Peyer's patch (tissue), 4 donors: ENCODE measurements around the gene SRRM2. TPM values are rescaled to one million over a fixed set of nuclear protein-coding genes. Genes with fewer than 3 reads are reported as not detected.
A peak's percentile ranks its signal among the peaks of the same experiment; 100 is the strongest.

Experiments used
- DNase-seq, 3 donors: peaks; one replicate each; pipeline ENCODE4 v3.0.0-alpha.2; 2017 to 2019
- H3K27ac ChIP-seq, 4 donors: fragments of 200-600 bp; sonication (generic); one replicate each; pipeline ENCODE4 v1.5.1; 2016 to 2019
- H3K27me3 ChIP-seq, 2 donors: fragments of 200-600 bp; sonication (generic); one replicate each; pipeline ENCODE4 v1.5.1; 2019
- H3K36me3 ChIP-seq, 3 donors: fragments of 200-600 bp; sonication (generic); one replicate each; pipeline ENCODE4 v1.5.1; 2016 to 2019
- H3K4me1 ChIP-seq, 4 donors: fragments of 200-600 bp; sonication (generic); one replicate each; pipeline ENCODE4 v1.5.1; 2016 to 2019
- H3K4me3 ChIP-seq, 4 donors: fragments of 200-600 bp; sonication (generic); 1 replicate in 3 of 4; 2 replicates in 1 of 4; pipeline ENCODE4 v1.5.1; 2016 to 2019; ENCODE audit warnings: mild to moderate bottlenecking in 1 of 4
- H3K9me3 ChIP-seq, 4 donors: fragments of 200-600 bp; sonication (generic); one replicate each; pipeline ENCODE4 v1.5.1; 2016 to 2019; ENCODE audit warnings: mild to moderate bottlenecking in 1 of 4
- CTCF ChIP-seq, 6 experiments: fragments of 450-650 bp in 4 of 6; fragments of 200-600 bp in 2 of 6; sonication (generic) in 1 of 6; IDR thresholded peaks; one replicate each; pipeline ENCODE4 v1.5.1; 2017 to 2019; ENCODE audit warnings: antibody characterized with exemption in 6 of 6, mild to moderate bottlenecking in 3 of 6, moderate library complexity in 1 of 6
- POLR2A ChIP-seq, 2 donors: fragments of 450-650 bp; IDR thresholded peaks; one replicate each; pipeline ENCODE4 v1.5.1; 2017; ENCODE audit warnings: antibody characterized with exemption in 2 of 2, mild to moderate bottlenecking in 2 of 2, moderate library complexity in 2 of 2
- total RNA-seq, 4 donors: library from RNA; depleted of rRNA; stranded (reverse); fragments of >200 nt; gene quantifications; one replicate each; pipeline ENCODE4 v1.1.0, GENCODE V29; 2016

The SRRM2 gene
- total RNA-seq, 4 donors from 2014 or later, result 683 to 3,742 (median 1,673) TPM

GRCh38 chr16:2712546-2712945 lies 39.9 kb upstream of the SRRM2 start:
- Histone ChIP-seq H3K4me3 (no peak overlapping the region), H3K9me3 (no peaks in the 10 kb centered on the region), H3K4me1 (peaks cover 0 to 9% (median 4%) of the 10 kb centered on the region in 4 donors), H3K27me3 (no peaks in the 10 kb centered on the region), H3K27ac (no peak overlapping the region), H3K36me3 (peaks cover 0 to 26% (median 0%) of the 10 kb centered on the region in 3 donors)
- DNase-seq, result no peak
- TF ChIP-seq CTCF (IDR thresholded peaks at IDR 0.05), result no peak
- no peak for TF ChIP-seq POLR2A (IDR thresholded peaks at IDR 0.05)

- no peaks in the 10 kb centered on the region for H3K9me3 ChIP-seq
- no peak overlapping the region for H3K4me3 ChIP-seq
- H3K27ac ChIP-seq, result no peak overlapping the region
- H3K4me1 ChIP-seq, result peaks cover 0 to 9% (median 4%) of the 10 kb centered on the region in 4 donors
- H3K36me3 ChIP-seq, result peaks cover 0 to 16% (median 0%) of the 10 kb centered on the region in 3 donors
- H3K27me3 ChIP-seq, result no peaks in the 10 kb centered on the region
- TF ChIP-seq POLR2A (IDR thresholded peaks at IDR 0.05) (no peak), CTCF (IDR thresholded peaks at IDR 0.05) (no peak)
- no peak for DNase-seq
These were observed 38.9 kb upstream of the SRRM2 start for GRCh38 chr16:2713523-2713922.

DNA sequence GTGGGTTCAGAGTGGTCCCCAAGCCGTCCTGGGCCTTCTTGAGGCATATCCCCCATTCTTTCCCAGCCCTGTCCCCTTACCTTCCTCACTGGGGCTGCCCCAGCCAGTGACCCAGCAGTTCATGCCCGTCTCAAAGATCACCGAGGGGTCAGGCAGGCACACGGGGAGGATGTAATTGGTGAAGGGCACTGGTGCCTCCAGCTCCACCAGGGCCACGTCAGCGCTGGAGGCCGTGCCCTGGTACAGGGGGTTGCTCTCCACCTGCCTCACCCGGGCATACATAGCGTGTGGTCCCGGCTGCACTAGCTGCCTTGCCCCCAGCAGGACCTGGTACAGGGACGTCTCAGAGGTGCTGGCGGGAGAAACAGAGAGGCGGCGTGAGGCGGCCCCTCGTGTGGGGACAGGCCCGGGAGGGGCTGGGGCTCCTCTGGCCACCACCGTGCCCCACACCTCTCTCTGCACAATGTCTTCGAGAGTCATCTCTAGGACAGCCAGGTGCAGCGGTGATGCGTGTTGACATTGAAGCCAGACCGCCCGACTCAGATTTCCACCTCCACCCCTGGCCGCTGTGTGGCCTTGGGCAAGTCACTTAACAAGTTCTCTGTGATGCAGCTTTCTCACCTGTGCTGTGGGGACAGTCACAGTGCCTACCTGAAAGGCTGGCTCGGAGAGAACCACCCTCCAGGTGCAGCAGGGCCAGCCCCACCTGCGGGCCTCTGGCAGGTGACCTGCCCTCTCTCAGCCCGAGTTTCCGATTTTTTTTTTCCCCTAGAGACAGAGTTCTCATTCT lies 38.3 kb upstream of the SRRM2 start:
- H3K4me3 ChIP-seq, result no peak overlapping the region
- no peaks in the 10 kb centered on the region for H3K27me3 ChIP-seq
- no peak for TF ChIP-seq CTCF (IDR thresholded peaks at IDR 0.05)
- no peak for TF ChIP-seq POLR2A (IDR thresholded peaks at IDR 0.05)
- no peaks in the 10 kb centered on the region for H3K9me3 ChIP-seq
- peaks cover 0 to 9% (median 0%) of the 10 kb centered on the region in 3 donors for H3K36me3 ChIP-seq
- H3K4me1 ChIP-seq, result peaks cover 0 to 9% (median 4%) of the 10 kb centered on the region in 4 donors
- no peak overlapping the region for H3K27ac ChIP-seq
- no peak for DNase-seq

GRCh38 chr16:2715064-2715463 lies 37.4 kb upstream of the SRRM2 start:
- H3K4me1 ChIP-seq, result peaks cover 0 to 15% (median 4%) of the 10 kb centered on the region in 4 donors
- DNase-seq, result no peak
- no peaks in the 10 kb centered on the region for H3K27me3 ChIP-seq
- peaks cover 0 to under 1% (median 0%) of the 10 kb centered on the region in 3 donors for H3K36me3 ChIP-seq
- no peak overlapping the region for H3K27ac ChIP-seq
- no peak overlapping the region for H3K4me3 ChIP-seq
- H3K9me3 ChIP-seq, result no peaks in the 10 kb centered on the region
- TF ChIP-seq CTCF (IDR thresholded peaks at IDR 0.05), result no peak
- TF ChIP-seq POLR2A (IDR thresholded peaks at IDR 0.05), result no peak

DNA sequence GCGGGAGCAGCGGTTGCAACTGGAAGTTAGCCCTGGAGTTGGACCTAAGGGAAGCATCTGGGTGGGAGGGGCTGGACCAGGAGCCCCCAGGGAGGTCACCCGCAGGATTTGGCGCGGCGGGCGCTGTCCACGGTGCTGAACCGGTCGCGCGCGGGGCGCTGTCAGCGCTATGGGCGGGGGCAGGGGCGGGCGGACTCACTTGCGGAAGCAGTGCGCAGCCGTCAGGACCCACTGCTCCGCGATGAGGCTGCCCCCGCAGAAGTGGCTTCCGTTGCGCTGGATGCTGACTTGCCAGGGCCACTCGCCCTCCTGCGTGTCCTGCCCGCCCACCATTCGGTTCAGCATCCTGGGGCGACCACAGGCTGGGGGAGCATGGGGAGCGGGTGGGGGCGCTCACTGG lies 36.9 kb upstream of the SRRM2 start:
- Histone ChIP-seq H3K27me3 (no peaks in the 10 kb centered on the region), H3K4me3 (peak overlapping the region in 1 of 4 donors; percentile 19), H3K9me3 (no peaks in the 10 kb centered on the region), H3K4me1 (peaks cover 0 to 19% (median 5%) of the 10 kb centered on the region in 4 donors), H3K36me3 (no peaks in the 10 kb centered on the region), H3K27ac (no peak overlapping the region)
- TF ChIP-seq POLR2A (IDR thresholded peaks at IDR 0.05) (no peak), CTCF (IDR thresholded peaks at IDR 0.05) (no peak)
- peak; percentile 64 to 80 (median 72) for DNase-seq
